Activated T-helper 1 cell treated with anti-CD3 and anti-CD28 coated beads, Interleukin-12 subunit alpha, Interleukin-12 subunit beta, Interleukin-2, Interleukin-4 antibody, amounts not matched to agents 30 ng/mL and 10 ng/mL and 1 ng/mL, durations not matched to agents 14 hours and 24 hours and 36 hours (primary cell): ENCODE results near the gene FAM120AOS. TPM values are rescaled to one million over a fixed set of nuclear protein-coding genes. Genes with fewer than 3 reads are reported as not detected.
"Not testable (repeated sequence)": the region's sequence is repeated elsewhere in the genome, so short reads cannot be mapped to it uniquely, and the experiment has no call there.

Source experiments
- DNase-seq: peaks from one replicate; pipeline ENCODE4 v3.0.0; 2021; ENCODE audit warnings: low spot score
- H3K27ac Mint-ChIP-seq: one replicate; pipeline ENCODE4 v1.8.0; 2021; ENCODE audit warnings: mild to moderate bottlenecking, mixed read lengths
- H3K27me3 Mint-ChIP-seq: one replicate; pipeline ENCODE4 v1.8.0; 2022; ENCODE audit warnings: mild to moderate bottlenecking, moderate library complexity, mixed read lengths; ENCODE audit not compliant: insufficient read depth
- H3K36me3 Mint-ChIP-seq: one replicate; pipeline ENCODE4 v1.8.0; 2021; ENCODE audit warnings: low read depth, mixed read lengths
- H3K4me1 Mint-ChIP-seq: one replicate; pipeline ENCODE4 v1.8.0; 2021; ENCODE audit warnings: low read depth, mixed read lengths
- H3K4me3 Mint-ChIP-seq: one replicate; pipeline ENCODE4 v1.8.0; 2021; ENCODE audit warnings: mild to moderate bottlenecking, moderate library complexity, mixed read lengths
- H3K9me3 Mint-ChIP-seq: one replicate; pipeline ENCODE4 v1.8.0; 2021; ENCODE audit warnings: mixed read lengths
- intact Hi-C: fragments of 100-400 bp; cut with micrococcal nuclease; formaldehyde crosslinking; loops from one replicate; pipeline ENCODE4 v1.15.1; 2024
- total RNA-seq: library from RNA; stranded (reverse); gene quantifications from 2 replicates; pipeline ENCODE4 v1.2.3, GENCODE V29; 2022

The FAM120AOS gene
- total RNA-seq, 1 donor from 2014 or later: 31.2 TPM

- intact Hi-C loops: loop anchor here (1.0 to 5.0 kb wide), 4 partner anchors 356 to 1159 kb away; partner anchors contain the start of genes IARS1 and ZNF484
- peak within 1 kb of the TSS; percentile 98 for H3K27ac Mint-ChIP-seq
- H3K36me3 Mint-ChIP-seq: peaks cover 39% of the 10 kb centered on the region
- no peaks in the 10 kb centered on the region for H3K27me3 Mint-ChIP-seq
- no peaks in the 10 kb centered on the region for H3K9me3 Mint-ChIP-seq
- DNase-seq: peak; percentile 71
- peak within 1 kb of the TSS; percentile 98 for H3K4me3 Mint-ChIP-seq
- H3K4me1 Mint-ChIP-seq: peaks cover 42% of the 10 kb centered on the region
These were observed 2.2 kb downstream of the FAM120AOS start, which contains the start of gene FAM120A for GRCh38 chr9:93450945-93451815. Gene FAM120A (plus strand): TSS chr9:93451685. CDS start chr9:93451916, 231 bp downstream.

- H3K27me3 Mint-ChIP-seq: no peaks in the 10 kb centered on the region
- no peak overlapping the region for H3K27ac Mint-ChIP-seq
- peaks cover 32% of the 10 kb centered on the region for H3K36me3 Mint-ChIP-seq
- H3K4me3 Mint-ChIP-seq: no peak overlapping the region
- no peak for DNase-seq
- intact Hi-C loops: no loop called here
- H3K9me3 Mint-ChIP-seq: no peaks in the 10 kb centered on the region
- peaks cover 20% of the 10 kb centered on the region for H3K4me1 Mint-ChIP-seq
These were observed 5.7 kb downstream of the FAM120AOS start for GRCh38 chr9:93447655-93448054.

GRCh38 chr9:93446073-93446472, 7.3 kb downstream of the FAM120AOS start:
- Mint-ChIP-seq H3K9me3 (no peaks in the 10 kb centered on the region), H3K27me3 (no peaks in the 10 kb centered on the region), H3K4me3 (no peak overlapping the region), H3K36me3 (peaks cover 31% of the 10 kb centered on the region), H3K27ac (no peak overlapping the region), H3K4me1 (peaks cover 20% of the 10 kb centered on the region)
- no peak for DNase-seq
- intact Hi-C loops: no loop called here

GRCh38 chr9:93440896-93441580, 12.3 kb downstream of the FAM120AOS start:
- intact Hi-C loops: no loop called here
- Mint-ChIP-seq H3K36me3 (peaks cover 5% of the 10 kb centered on the region), H3K27me3 (no peaks in the 10 kb centered on the region), H3K4me1 (no peaks in the 10 kb centered on the region), H3K4me3 (no peak overlapping the region), H3K27ac (no peak overlapping the region), H3K9me3 (no peaks in the 10 kb centered on the region)
- DNase-seq: no peak

- H3K36me3 Mint-ChIP-seq, H3K27me3 Mint-ChIP-seq, H3K4me3 Mint-ChIP-seq, intact Hi-C loops, H3K9me3 Mint-ChIP-seq, H3K27ac Mint-ChIP-seq, DNase-seq, H3K4me1 Mint-ChIP-seq: not testable (repeated sequence)
These were observed 14.1 kb downstream of the FAM120AOS start for GRCh38 chr9:93439301-93439700.

- no peak for DNase-seq
- H3K27me3 Mint-ChIP-seq: no peaks in the 10 kb centered on the region
These were observed 15.4 kb downstream of the FAM120AOS start for GRCh38 chr9:93437996-93438395.

GRCh38 chr9:93436655-93437407, 16.6 kb downstream of the FAM120AOS start:
- intact Hi-C loops: no loop called here
- Mint-ChIP-seq H3K36me3 (no peaks in the 10 kb centered on the region), H3K9me3 (no peaks in the 10 kb centered on the region), H3K27ac (no peak overlapping the region), H3K4me1 (no peaks in the 10 kb centered on the region), H3K4me3 (no peak overlapping the region), H3K27me3 (no peaks in the 10 kb centered on the region)
- no peak for DNase-seq

More at GRCh38 chr9:93437996-93438395, 15.4 kb downstream of the FAM120AOS start:
- Mint-ChIP-seq H3K36me3 (no peaks in the 10 kb centered on the region), H3K4me1 (no peaks in the 10 kb centered on the region), H3K27ac (no peak overlapping the region), H3K9me3 (no peaks in the 10 kb centered on the region), H3K4me3 (no peak overlapping the region)
- intact Hi-C loops: no loop called here

GRCh38 chr9:93436218-93436617, 17.2 kb downstream of the FAM120AOS start:
- intact Hi-C loops: no loop called here
- H3K9me3 Mint-ChIP-seq: no peaks in the 10 kb centered on the region
- no peak overlapping the region for H3K27ac Mint-ChIP-seq
- H3K4me1 Mint-ChIP-seq: no peaks in the 10 kb centered on the region
- H3K27me3 Mint-ChIP-seq: no peaks in the 10 kb centered on the region
- no peaks in the 10 kb centered on the region for H3K36me3 Mint-ChIP-seq
- no peak for DNase-seq
- no peak overlapping the region for H3K4me3 Mint-ChIP-seq

GRCh38 chr9:93435386-93435785, 18.0 kb downstream of the FAM120AOS start:
- Mint-ChIP-seq H3K36me3 (no peaks in the 10 kb centered on the region), H3K9me3 (no peaks in the 10 kb centered on the region), H3K4me3 (no peak overlapping the region), H3K4me1 (no peaks in the 10 kb centered on the region), H3K27ac (no peak overlapping the region), H3K27me3 (no peaks in the 10 kb centered on the region)
- DNase-seq: no peak
- intact Hi-C loops: no loop called here

GRCh38 chr9:93434056-93434455, 19.3 kb downstream of the FAM120AOS start:
- Mint-ChIP-seq H3K27me3 (peaks cover 6% of the 10 kb centered on the region), H3K27ac (no peak overlapping the region), H3K4me3 (no peak overlapping the region), H3K36me3 (no peaks in the 10 kb centered on the region), H3K4me1 (no peaks in the 10 kb centered on the region), H3K9me3 (no peaks in the 10 kb centered on the region)
- DNase-seq: no peak
- intact Hi-C loops: no loop called here

GRCh38 chr9:93432964-93433363, 20.4 kb downstream of the FAM120AOS start:
- Mint-ChIP-seq H3K27ac (no peak overlapping the region), H3K4me1 (no peaks in the 10 kb centered on the region), H3K4me3 (no peak overlapping the region), H3K9me3 (no peaks in the 10 kb centered on the region), H3K27me3 (peaks cover 9% of the 10 kb centered on the region), H3K36me3 (no peaks in the 10 kb centered on the region)
- DNase-seq: no peak
- intact Hi-C loops: no loop called here

GRCh38 chr9:93431539-93432105, 21.8 kb downstream of the FAM120AOS start:
- H3K36me3 Mint-ChIP-seq: no peaks in the 10 kb centered on the region
- intact Hi-C loops: no loop called here

More at GRCh38 chr9:93431539-93432105, 21.8 kb downstream of the FAM120AOS start:
- H3K27me3 Mint-ChIP-seq: peaks cover 11% of the 10 kb centered on the region
- DNase-seq: no peak
- H3K4me1 Mint-ChIP-seq: no peaks in the 10 kb centered on the region
- no peaks in the 10 kb centered on the region for H3K9me3 Mint-ChIP-seq
- no peak overlapping the region for H3K27ac Mint-ChIP-seq
- no peak overlapping the region for H3K4me3 Mint-ChIP-seq
